Effector memory CD4-positive, alpha-beta T cell (primary cell): Measurements from ENCODE around the gene GNAO1.

Source experiments
- DNase-seq, 3 donors: peaks; one replicate each; pipeline ENCODE4 v3.0.0-alpha.2; 2020
- H3K27ac ChIP-seq: 2 replicates; pipeline ENCODE4 v1.7.0; 2013; ENCODE audit warnings: mild to moderate bottlenecking, low read length, moderate library complexity; ENCODE audit not compliant: insufficient read depth, poor library complexity, severe bottlenecking
- H3K27me3 ChIP-seq: replicated peaks from 2 replicates; pipeline ENCODE4 v1.7.0; 2013; ENCODE audit warnings: mild to moderate bottlenecking, low read length; ENCODE audit not compliant: insufficient read depth, control insufficient read depth, poor library complexity, severe bottlenecking
- H3K36me3 ChIP-seq: 2 replicates; pipeline ENCODE4 v1.7.0; 2013; ENCODE audit warnings: mild to moderate bottlenecking, low read length, moderate library complexity; ENCODE audit not compliant: control insufficient read depth, insufficient read depth
- H3K4me1 ChIP-seq: 2 replicates; pipeline ENCODE4 v1.7.0; 2013; ENCODE audit warnings: low read length, mild to moderate bottlenecking; ENCODE audit not compliant: control insufficient read depth, insufficient read depth, poor library complexity, severe bottlenecking
- H3K4me3 ChIP-seq: 2 replicates; pipeline ENCODE4 v1.7.0; 2013; ENCODE audit warnings: low read length, low read depth, mild to moderate bottlenecking; ENCODE audit not compliant: insufficient read depth, poor library complexity, severe bottlenecking
- H3K9me3 ChIP-seq: 2 replicates; pipeline ENCODE4 v1.7.0; 2013; ENCODE audit warnings: mild to moderate bottlenecking, low read length, moderate library complexity; ENCODE audit not compliant: control insufficient read depth

The GNAO1 gene

DNA sequence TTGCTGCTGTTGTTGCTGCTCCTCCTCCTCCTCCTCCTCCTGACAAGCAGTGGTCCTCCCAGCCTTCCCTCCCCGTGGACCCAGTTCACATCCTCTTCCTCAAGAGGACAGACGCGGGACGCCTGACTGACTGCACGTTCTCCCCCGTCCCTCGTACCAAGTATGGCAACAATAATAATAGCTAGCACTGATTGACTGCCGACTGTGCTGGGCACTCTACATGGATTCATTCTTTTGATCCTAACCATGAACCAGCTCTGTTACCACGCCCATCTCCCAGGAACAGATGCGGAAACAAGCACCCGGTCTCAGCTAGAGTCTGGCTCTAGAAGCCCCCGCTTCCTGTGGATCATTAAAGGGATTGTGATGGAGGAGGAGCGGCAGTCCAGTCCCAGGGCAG is 78.0 kb downstream of the GNAO1 start:
- Histone ChIP-seq H3K4me1 (no peaks in the 10 kb centered on the region), H3K27ac (no peak overlapping the region)
- no peak for DNase-seq

DNA sequence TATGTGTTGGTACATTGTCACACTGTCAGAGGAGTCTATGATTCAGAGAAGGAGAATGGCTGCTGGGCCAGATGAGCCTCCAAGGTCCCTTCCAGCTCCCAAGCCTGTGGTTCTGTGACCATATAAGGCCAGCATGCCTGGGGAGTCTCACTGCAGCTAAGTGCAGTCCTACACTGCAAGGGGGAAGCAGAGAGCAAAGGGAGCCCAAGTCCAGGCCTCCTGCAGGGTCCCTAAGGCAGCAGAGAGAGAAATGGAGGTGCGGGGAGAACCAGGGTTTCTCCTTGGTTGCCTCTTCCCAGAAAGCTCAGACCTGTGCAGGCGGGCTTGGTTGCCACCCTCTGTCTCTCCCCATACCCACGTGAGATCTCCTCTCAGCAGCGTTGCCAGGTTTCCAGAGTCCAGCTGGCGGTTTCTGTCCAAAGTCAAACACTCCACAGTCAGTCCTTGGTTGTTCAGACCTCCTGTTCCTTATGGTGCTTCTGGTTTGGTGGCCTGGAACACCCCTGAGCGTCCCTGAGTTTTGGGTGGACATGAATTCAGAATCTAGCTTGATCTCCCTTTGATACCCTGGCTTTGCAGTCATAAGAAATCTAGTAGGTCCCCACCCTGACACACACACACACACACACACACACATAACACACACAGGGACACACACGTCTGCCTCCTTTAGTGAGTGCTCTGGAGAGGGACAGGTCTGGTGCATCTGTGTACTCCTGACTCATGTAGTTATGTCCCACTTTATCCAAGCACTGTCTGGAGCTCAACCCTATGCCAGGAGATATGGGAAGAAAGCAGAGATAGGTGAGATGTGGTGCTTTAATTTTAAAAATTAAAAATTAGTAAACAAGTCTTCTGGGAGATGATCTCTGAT is 78.8 kb downstream of the GNAO1 start:
- no peaks in the 10 kb centered on the region for H3K4me1 ChIP-seq
- no peaks in the 10 kb centered on the region for H3K9me3 ChIP-seq
- H3K36me3 ChIP-seq, result no peaks in the 10 kb centered on the region
- no peak overlapping the region for H3K27ac ChIP-seq
- no peak overlapping the region for H3K4me3 ChIP-seq
- no peaks in the 10 kb centered on the region for H3K27me3 ChIP-seq
- DNase-seq, result no peak

More for the DNA sequence above, 78.0 kb downstream of the GNAO1 start:
- H3K4me3 ChIP-seq, result no peak overlapping the region
- H3K36me3 ChIP-seq, result no peaks in the 10 kb centered on the region
- no peaks in the 10 kb centered on the region for H3K9me3 ChIP-seq
- H3K27me3 ChIP-seq, result no peaks in the 10 kb centered on the region

DNA sequence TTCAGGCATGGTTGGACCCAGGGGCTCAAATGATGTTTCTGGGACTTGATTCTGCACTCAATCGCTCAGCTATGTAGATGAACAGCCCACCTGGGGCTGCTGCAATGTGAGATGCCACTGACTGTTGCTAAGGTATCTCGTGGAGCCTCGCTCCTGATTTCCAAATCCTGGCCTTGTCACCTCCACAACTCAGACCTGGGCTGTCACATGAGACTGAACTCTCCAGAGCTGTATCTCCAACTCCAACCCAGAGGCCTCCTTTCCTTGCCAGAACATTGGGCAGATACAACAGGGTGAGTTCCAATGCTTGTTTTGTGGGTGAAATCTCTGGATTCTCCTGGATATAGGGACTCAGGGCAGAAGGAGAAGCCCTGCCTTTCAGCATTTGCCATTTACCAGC is 79.5 kb downstream of the GNAO1 start:
- Histone ChIP-seq H3K27ac (no peak overlapping the region), H3K27me3 (no peaks in the 10 kb centered on the region), H3K4me1 (no peaks in the 10 kb centered on the region), H3K4me3 (no peak overlapping the region), H3K9me3 (no peaks in the 10 kb centered on the region), H3K36me3 (no peaks in the 10 kb centered on the region)
- no peak for DNase-seq

DNA sequence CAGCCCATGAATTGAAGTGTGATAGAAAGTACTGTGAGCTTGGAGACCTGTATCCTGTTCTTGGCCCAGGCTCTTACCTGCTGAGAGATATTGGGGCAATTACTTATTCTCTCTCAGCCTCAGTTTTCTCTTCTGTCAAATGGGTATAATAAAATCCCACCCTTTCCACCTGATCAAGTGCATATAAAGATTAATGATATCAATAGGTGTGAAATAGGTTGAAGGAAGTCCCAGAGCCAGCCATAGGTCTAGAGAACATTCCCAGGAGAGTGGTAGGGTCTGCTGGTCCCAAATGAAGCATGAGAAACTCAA is 81.2 kb downstream of the GNAO1 start:
- no peak for DNase-seq
- no peak overlapping the region for H3K27ac ChIP-seq
- H3K36me3 ChIP-seq, result no peaks in the 10 kb centered on the region
- H3K9me3 ChIP-seq, result no peaks in the 10 kb centered on the region
- H3K4me3 ChIP-seq, result no peak overlapping the region
- no peaks in the 10 kb centered on the region for H3K27me3 ChIP-seq
- no peaks in the 10 kb centered on the region for H3K4me1 ChIP-seq

DNA sequence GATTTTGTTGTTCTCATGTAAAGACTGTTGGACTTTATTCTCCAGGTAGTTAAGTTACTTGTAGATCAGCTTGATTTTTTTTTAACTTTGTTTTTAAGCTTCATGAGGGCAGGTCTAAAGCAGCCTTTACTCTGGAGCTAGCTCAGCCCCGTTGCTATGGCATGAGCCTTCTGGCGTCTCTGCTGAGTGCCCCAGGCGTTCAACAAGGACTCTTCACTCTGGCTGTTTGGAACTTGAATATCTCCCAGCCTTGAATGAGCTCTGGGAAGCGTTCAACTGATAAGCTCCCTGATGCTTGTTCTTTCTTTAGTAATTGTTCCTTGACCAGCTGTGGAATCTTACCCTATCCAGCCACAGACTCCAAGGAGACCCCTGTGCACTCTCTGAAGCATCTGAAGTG is 82.3 kb downstream of the GNAO1 start:
- no peaks in the 10 kb centered on the region for H3K27me3 ChIP-seq
- no peak overlapping the region for H3K4me3 ChIP-seq
- no peak for DNase-seq
- H3K4me1 ChIP-seq, result peaks cover 9% of the 10 kb centered on the region
- no peaks in the 10 kb centered on the region for H3K36me3 ChIP-seq
- H3K27ac ChIP-seq, result no peak overlapping the region
- H3K9me3 ChIP-seq, result no peaks in the 10 kb centered on the region

DNA sequence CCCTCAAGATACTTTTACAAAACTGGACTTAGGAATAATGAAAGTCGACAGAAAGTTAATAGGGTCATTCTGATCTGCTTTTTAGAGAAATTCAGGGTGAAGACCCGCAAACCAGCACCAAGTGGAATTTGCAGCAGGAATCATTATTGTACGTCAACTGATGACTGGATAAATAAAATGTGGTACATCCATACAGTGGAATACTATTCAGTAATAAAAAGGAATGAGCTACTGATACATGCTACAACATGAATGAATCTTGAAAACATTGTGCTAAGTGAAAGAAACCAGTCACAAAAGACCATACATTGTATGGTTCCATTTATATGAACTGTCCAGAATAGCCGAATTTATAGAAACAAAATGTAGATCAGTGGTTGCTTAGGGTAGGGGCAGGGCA is 83.1 kb downstream of the GNAO1 start:
- Histone ChIP-seq H3K27ac (no peak overlapping the region), H3K9me3 (no peaks in the 10 kb centered on the region), H3K36me3 (no peaks in the 10 kb centered on the region), H3K4me1 (peaks cover 17% of the 10 kb centered on the region), H3K27me3 (no peaks in the 10 kb centered on the region), H3K4me3 (no peak overlapping the region)
- DNase-seq, result no peak

DNA sequence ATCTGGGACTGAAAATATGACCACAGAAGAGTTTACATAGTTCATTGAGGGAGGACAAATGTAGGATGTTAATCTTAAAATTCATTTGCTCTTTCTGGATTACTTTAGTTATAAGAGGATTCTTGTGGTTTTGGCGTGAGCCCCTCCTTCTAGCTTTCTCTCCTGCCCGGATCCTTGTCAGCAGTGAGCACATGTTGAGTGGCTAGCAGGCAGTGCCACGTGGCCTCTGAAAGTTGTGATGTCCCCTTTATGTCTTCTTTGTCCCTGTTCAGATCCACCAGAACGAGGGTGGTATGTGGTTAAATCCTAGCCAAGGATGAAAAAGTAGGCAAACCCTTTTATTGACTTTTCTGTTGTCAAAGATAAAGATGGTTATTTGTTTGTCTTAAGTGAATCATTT is 83.8 kb downstream of the GNAO1 start:
- Histone ChIP-seq H3K4me3 (no peak overlapping the region), H3K36me3 (no peaks in the 10 kb centered on the region), H3K4me1 (peaks cover 24% of the 10 kb centered on the region), H3K27me3 (no peaks in the 10 kb centered on the region), H3K27ac (no peak overlapping the region), H3K9me3 (no peaks in the 10 kb centered on the region)
- no peak for DNase-seq

DNA sequence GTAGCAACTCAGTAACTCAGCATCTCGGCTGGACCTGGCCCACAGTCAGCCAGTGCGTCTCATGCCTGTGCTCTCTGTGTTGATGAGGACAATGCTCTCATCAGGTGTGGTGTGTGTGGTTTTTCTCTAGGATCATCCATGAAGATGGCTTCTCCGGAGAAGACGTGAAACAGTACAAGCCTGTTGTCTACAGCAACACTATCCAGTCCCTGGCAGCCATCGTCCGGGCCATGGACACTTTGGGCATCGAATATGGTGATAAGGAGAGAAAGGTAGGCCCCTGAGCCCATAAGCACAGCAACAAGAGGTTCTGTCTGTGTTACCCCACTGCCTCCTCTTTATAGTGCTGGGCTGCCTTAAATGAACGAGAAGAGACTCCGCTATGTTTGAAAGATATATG is 84.5 kb downstream of the GNAO1 start:
- Histone ChIP-seq H3K36me3 (no peaks in the 10 kb centered on the region), H3K9me3 (no peaks in the 10 kb centered on the region), H3K27ac (no peak overlapping the region), H3K27me3 (no peaks in the 10 kb centered on the region), H3K4me3 (no peak overlapping the region), H3K4me1 (peaks cover 25% of the 10 kb centered on the region)
- DNase-seq, result no peak

DNA sequence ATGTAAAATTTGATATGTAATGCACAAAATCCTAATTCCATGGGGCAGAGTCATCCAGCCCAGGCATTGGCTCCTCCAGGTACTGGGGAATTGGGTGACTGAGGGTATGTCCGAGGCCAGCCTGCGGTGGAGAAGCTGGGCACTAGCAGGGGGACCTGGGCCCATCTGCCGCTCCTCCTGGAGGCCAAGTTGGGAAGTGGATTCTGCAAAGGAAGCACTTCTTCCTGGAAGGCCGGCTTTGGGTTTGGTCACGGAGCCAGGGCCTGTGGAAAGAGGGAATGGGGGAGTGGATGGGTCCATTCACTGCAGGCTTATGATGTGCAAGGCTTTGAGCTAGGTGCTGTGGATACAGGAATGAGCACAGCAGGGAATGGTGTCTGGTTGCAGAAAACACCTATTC is 85.8 kb downstream of the GNAO1 start:
- peaks cover 25% of the 10 kb centered on the region for H3K4me1 ChIP-seq
- H3K27me3 ChIP-seq, result no peaks in the 10 kb centered on the region
- H3K27ac ChIP-seq, result no peak overlapping the region
- H3K4me3 ChIP-seq, result no peak overlapping the region
- no peaks in the 10 kb centered on the region for H3K9me3 ChIP-seq
- DNase-seq, result no peak
- H3K36me3 ChIP-seq, result no peaks in the 10 kb centered on the region

DNA sequence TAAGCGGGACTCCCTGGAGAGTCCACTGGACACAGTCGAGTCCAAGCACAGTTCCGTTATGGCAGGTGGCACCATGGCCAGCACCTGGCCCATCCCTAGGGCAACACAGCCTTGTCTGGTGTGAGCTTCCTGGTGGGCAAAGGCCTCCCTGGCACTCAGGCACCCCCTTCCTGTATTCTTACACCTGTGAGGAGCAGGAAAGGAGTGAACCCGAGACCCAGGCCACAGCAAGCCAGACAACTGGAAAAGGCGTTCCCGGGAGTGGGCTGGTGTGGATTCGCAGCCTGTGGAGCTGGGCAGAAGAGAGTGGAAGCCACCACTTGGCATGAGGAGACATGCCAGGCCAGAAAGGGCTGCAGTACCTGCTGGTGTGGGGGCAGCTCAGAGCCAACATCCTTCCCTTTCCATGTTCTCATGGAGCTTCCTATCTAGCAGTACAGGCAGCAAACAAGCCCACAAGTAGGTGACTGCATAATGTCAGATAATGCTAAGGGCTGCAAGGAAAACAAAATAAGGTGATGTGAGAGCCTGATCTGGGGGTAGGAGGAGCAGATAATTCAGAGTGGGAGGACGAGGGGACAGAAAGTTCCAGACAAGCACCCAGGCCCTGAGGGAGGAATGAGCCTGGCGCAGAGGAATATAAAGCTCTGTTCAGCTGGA is 87.0 kb downstream of the GNAO1 start:
- Histone ChIP-seq H3K27ac (no peak overlapping the region), H3K4me3 (peak overlapping the region; percentile 16), H3K4me1 (peaks cover 25% of the 10 kb centered on the region)

More for the DNA sequence above, 87.0 kb downstream of the GNAO1 start:
- Histone ChIP-seq H3K27me3 (no peaks in the 10 kb centered on the region), H3K9me3 (no peaks in the 10 kb centered on the region), H3K36me3 (no peaks in the 10 kb centered on the region)
- DNase-seq, result no peak
